ENCODE measurements around the gene LAMA1.

- TF ChIP-seq SREBF1 (IDR thresholded peaks at IDR 0.05; ENCODE audit: low read length) (no peak), CTCF (IDR thresholded peaks at IDR 0.05 in 2 of 3, conservative IDR thresholded peaks at IDR 0.05 in 1 of 3; ENCODE audit: control insufficient read depth in 2 of 3, extremely low read depth in 1 of 3, insufficient read depth in 1 of 3, low read depth in 3 of 3, low read length in 3 of 3) (no peak), CHD1 (IDR thresholded peaks at IDR 0.05; ENCODE audit: low read depth, low read length) (no peak), JUND (IDR thresholded peaks at IDR 0.05; ENCODE audit: low read depth, low read length) (no peak), BRCA1 (IDR thresholded peaks at IDR 0.05; ENCODE audit: low read depth, low read length) (no peak), CBX3 (IDR thresholded peaks at IDR 0.05; ENCODE audit: borderline replicate concordance, low read depth) (no peak), ELK1 (IDR thresholded peaks at IDR 0.05; ENCODE audit: low read depth, low read length) (no peak), POLR2A (IDR thresholded peaks at IDR 0.05; ENCODE audit: low read depth, low read length) (no peak), BMI1 (IDR thresholded peaks at IDR 0.05; ENCODE audit: borderline replicate concordance) (no peak), RFX5 (IDR thresholded peaks at IDR 0.05; ENCODE audit: low read depth, low read length) (no peak), FOS (IDR thresholded peaks at IDR 0.05; ENCODE audit: borderline replicate concordance, extremely low read depth, insufficient read length) (no peak), EP300 (IDR thresholded peaks at IDR 0.05; ENCODE audit: borderline replicate concordance in 1 of 2, control insufficient read depth in 1 of 2, low read depth in 2 of 2, low read length in 2 of 2) (no peak), BACH1 (IDR thresholded peaks at IDR 0.05; ENCODE audit: borderline replicate concordance) (no peak)
Observed at GRCh38 chr18:6940451-6940850, 177.1 kb downstream of the LAMA1 start.

Data from GM12878 (cell line).